ENCODE data around the gene EXOC6.

DNA sequence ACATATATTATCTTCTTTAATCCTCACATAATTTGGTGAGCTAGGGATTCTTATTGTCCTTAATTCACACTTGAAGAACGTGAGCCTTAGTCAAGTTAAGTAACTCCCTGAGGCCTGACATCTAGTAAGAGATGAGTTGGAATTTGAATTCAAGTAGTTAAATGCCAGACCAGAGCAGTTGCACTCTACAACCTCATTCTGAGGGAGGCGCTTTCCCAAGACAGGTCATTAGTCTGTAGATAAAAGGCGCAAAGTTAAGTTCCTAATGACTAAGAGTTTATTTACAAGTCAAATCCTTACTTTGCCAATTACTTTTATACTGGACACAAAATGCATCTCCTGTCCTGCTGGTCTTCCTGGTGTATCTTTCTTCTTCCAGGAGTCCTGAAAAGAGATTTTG, 3.6 kb upstream of the EXOC6 start:
- TF ChIP-seq, protein P1, sequence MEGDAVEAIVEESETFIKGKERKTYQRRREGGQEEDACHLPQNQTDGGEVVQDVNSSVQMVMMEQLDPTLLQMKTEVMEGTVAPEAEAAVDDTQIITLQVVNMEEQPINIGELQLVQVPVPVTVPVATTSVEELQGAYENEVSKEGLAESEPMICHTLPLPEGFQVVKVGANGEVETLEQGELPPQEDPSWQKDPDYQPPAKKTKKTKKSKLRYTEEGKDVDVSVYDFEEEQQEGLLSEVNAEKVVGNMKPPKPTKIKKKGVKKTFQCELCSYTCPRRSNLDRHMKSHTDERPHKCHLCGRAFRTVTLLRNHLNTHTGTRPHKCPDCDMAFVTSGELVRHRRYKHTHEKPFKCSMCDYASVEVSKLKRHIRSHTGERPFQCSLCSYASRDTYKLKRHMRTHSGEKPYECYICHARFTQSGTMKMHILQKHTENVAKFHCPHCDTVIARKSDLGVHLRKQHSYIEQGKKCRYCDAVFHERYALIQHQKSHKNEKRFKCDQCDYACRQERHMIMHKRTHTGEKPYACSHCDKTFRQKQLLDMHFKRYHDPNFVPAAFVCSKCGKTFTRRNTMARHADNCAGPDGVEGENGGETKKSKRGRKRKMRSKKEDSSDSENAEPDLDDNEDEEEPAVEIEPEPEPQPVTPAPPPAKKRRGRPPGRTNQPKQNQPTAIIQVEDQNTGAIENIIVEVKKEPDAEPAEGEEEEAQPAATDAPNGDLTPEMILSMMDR (IDR thresholded peaks at IDR 0.05), result no peak
- no peak for TF ChIP-seq POLR2AphosphoS5 (IDR thresholded peaks at IDR 0.05)
- TF ChIP-seq POLR2A (IDR thresholded peaks at IDR 0.05), result no peak
